DMS79 (cell line): ENCODE measurements around the gene BHLHA15.
A peak's percentile ranks its signal among the peaks of the same experiment; 100 is the strongest.

Experiments used
- DNase-seq: peaks from one replicate; lab custom pipeline; 2025; lab: John Stamatoyannopoulos, UW

The BHLHA15 gene

GRCh38 chr7:98211221-98211675 is at the start of gene BHLHA15:
Gene BHLHA15, plus strand, starts transcription at chr7:98211439. Its CDS starts 871 bp downstream, at chr7:98212310.
- no peak for DNase-seq

GRCh38 chr7:98162758-98163157 is 48.5 kb upstream of the BHLHA15 start:
- no peak for DNase-seq

- DNase-seq: no peak
Measured at GRCh38 chr7:98163269-98163668, 48.0 kb upstream of the BHLHA15 start.

GRCh38 chr7:98163704-98164494 is 47.3 kb upstream of the BHLHA15 start:
- no peak for DNase-seq

GRCh38 chr7:98165827-98166667 is 45.2 kb upstream of the BHLHA15 start:
- DNase-seq: no peak

GRCh38 chr7:98166668-98166970 is 44.6 kb upstream of the BHLHA15 start:
- no peak for DNase-seq

GRCh38 chr7:98167653-98168052 is 43.6 kb upstream of the BHLHA15 start:
- no peak for DNase-seq

- DNase-seq: peak; percentile 39
Measured at GRCh38 chr7:98168181-98168903, 42.9 kb upstream of the BHLHA15 start.

GRCh38 chr7:98168904-98169621 is 42.2 kb upstream of the BHLHA15 start:
- DNase-seq: no peak

GRCh38 chr7:98170966-98171365 is 40.3 kb upstream of the BHLHA15 start:
- DNase-seq: no peak

- DNase-seq: no peak
Measured at GRCh38 chr7:98171449-98171848, 39.8 kb upstream of the BHLHA15 start.

- no peak for DNase-seq
Measured at GRCh38 chr7:98174334-98175259, 36.6 kb upstream of the BHLHA15 start.

GRCh38 chr7:98175260-98175940 is 35.8 kb upstream of the BHLHA15 start:
- no peak for DNase-seq

GRCh38 chr7:98177553-98177952 is 33.7 kb upstream of the BHLHA15 start:
- DNase-seq: no peak

- DNase-seq: peak; percentile 12
Measured at GRCh38 chr7:98178321-98178720, 32.9 kb upstream of the BHLHA15 start.

GRCh38 chr7:98178762-98179490 is 32.3 kb upstream of the BHLHA15 start:
- no peak for DNase-seq

GRCh38 chr7:98180751-98181150 is 30.5 kb upstream of the BHLHA15 start:
- no peak for DNase-seq

- DNase-seq: no peak
Measured at GRCh38 chr7:98185101-98185500, 26.1 kb upstream of the BHLHA15 start.

- DNase-seq: no peak
Measured at GRCh38 chr7:98186452-98187137, 24.6 kb upstream of the BHLHA15 start.
